ENCODE results near the gene INO80E.

DNA sequence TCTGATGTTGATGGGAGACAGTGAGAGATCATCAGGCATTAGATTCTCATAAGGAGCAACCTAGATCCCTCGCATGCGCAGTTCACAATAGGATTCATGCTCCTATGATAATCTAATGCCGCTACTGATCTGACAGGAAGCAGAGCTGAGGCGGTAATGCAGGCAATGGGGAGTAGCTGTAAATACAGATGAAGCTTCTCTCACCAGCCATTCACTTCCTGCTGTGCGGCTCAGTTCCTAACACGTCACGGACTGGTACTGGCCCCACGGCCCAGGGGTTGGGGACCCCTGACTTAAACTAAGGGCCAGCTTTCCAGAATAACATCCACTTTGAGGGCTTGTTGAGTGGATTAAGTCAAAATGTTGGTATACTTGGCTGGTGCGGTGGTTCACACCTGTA, 36.7 kb upstream of the INO80E start:
- TF ChIP-seq POLR2A (IDR thresholded peaks at IDR 0.05) (no peak), CTCF (IDR thresholded peaks at IDR 0.05 in 8 of 11, conservative IDR thresholded peaks at IDR 0.05 in 3 of 11) (no peak)
